Pulmonary artery endothelial cell (primary cell): ENCODE data around the gene HDLBP. TPM values are rescaled to one million over a fixed set of nuclear protein-coding genes. Genes with fewer than 3 reads are reported as not detected.
A peak's percentile ranks its signal among the peaks of the same experiment; 100 is the strongest.
"Not testable (repeated sequence)": the region's sequence is repeated elsewhere in the genome, so short reads cannot be mapped to it uniquely, and the experiment has no call there.

Experiments used
- DNase-seq: peaks from one replicate; pipeline ENCODE4 v3.0.0-alpha.2; 2011; ENCODE audit warnings: low read depth, low spot score
- total RNA-seq: library from RNA; depleted of rRNA; stranded (reverse); fragments of >200 nt; gene quantifications from 2 replicates; pipeline ENCODE4 v1.2.3, GENCODE V29; 2014

Gene HDLBP
- total RNA-seq, 1 donor from 2014 or later = 980 TPM

GRCh38 chr2:241330616-241330981, 15.1 kb upstream of the HDLBP start:
- no peak for DNase-seq

DNA sequence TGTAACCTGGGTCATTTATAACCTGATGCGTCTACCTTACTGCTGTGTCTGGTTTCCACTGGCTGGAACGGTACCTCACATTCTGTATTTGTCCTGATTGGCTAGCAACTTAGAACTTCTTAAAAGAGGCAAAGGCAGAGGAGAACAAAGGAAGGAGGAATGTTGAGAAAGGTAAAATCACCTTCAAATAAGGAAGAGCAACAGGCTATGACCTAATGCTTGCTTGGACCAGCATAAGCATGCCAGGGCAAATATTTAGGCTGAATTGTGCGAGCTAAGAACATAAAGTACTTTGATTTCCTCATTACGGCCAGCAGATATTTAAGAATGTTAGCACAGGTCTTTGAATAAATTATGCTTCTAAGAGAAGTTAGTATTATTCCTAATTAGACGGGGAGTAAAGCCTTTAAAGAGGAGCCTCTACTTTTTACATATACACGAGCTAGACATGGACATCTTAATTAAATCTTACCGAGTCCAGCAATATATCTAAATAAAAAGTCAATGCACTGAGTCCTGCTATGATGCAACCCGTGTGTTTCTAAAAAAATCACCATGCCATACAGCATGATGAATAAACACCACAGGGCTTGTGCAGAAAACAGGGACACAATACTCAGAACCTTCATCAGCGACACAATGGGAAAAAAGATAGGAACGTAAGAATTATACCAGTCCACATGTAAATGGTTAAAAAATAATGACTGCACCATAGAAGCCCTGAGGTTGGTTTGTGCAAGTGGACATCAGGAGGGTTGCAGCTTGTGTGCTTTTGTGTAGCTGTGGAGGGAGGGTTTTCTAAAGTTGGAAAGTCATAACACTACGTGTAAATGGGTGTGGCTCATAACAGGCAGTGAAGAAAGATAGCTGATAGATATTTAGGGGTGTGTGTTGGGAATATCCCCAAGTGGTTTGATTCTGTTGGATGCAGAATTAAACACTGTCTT, 14.5 kb upstream of the HDLBP start:
- no peak for DNase-seq

GRCh38 chr2:241325257-241325656, 9.8 kb upstream of the HDLBP start:
- no peak for DNase-seq

DNA sequence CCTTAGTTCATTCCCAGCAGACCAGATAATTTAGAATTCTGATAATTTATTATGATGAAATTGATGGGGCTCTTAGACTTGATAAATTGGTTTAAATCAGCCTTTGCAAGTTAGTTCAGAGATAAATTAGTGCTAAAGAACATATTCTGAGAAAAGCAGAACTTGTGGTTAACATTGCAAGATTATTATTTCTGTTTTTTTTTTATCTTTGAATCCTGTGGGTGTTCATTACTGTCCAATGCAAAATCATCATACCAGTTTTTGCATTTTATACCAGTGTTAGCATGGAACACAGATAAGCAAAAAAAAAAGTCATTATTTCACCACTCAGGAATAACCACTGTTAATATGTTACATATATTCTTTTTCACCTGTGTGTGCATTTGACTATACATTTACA, 9.3 kb upstream of the HDLBP start:
- no peak for DNase-seq

- no peak for DNase-seq
Measured at GRCh38 chr2:241323778-241324177, 8.3 kb upstream of the HDLBP start.

DNA sequence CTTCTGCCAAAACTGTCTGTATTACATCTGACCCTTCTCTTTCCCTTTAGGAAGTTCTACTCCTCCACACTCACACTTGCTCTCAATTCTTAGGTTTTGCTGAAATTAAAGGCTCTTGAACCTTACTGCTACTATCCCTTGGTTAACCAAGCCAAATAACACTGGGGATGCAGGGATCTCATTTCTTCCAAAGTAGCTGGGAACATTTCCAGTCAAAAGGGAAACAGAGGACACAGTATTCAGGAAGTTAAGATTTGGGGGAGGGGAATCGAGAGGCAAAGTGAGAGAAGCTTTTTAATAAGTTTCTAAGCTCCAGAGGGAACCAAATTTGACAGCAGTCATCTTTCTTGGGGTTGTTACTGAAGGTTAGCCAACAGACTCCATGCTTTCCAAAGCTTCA, 6.4 kb upstream of the HDLBP start:
- DNase-seq = no peak

DNA sequence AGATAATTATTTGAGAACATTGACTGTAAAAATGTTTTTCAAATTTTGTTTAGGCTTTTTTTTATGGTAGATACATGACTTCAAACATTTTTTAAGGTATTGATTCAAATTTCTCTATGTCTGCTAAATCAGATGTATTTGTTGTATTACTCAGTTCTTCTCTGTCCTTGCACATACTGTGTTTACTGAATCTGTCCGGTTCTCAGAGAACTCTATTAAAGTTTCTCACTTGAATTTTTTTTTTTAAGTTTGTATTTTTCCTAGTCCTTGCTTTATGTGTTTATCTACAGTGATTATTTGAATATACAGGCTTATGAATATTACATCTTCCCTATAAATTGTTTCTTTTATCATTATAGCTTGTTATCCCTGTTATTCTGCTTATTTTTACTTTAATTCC, 5.6 kb upstream of the HDLBP start:
- no peak for DNase-seq

DNA sequence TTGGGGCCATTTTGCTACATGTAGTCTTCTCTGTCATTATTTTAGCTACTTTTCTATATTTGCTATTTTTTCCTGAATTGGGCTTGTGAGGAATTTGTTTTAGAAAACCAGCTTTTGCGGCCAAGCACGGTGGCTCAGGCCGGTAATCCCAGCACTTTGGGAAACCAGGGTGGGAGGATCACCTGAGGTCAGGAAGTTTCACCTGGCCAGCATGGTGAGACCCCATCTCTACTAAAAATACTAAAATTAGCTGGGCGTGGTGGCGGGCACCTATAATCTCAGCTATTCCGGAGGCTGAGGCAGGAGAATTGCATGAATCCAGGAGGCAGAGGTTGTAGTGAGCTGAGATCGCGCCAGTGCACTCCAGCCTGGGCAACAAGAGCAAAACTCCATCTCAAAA, 4.9 kb upstream of the HDLBP start:
- DNase-seq = no peak

DNA sequence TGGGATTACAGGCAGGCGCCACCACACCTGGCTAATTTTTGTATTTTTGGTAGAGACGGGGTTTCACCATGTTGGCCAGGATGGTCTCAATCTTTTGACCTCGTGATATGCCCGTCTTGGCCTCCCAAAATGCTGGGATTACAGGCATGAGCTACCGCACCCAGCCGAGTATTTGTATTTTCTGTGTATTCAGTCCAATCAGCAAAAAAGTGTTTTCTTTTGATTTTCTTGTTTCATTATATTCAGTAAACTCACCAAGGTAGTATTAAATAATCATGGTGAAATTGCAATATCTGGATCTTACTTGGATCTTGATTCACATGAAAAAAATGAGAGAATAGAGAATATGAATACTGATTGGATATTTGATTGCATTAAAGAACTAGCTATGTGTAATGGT, 3.4 kb upstream of the HDLBP start:
- DNase-seq = not testable (repeated sequence)

- DNase-seq = no peak
Measured at GRCh38 chr2:241317391-241317790, 1.9 kb upstream of the HDLBP start.

GRCh38 chr2:241316825-241317224, 1.4 kb upstream of the HDLBP start:
- no peak for DNase-seq

DNA sequence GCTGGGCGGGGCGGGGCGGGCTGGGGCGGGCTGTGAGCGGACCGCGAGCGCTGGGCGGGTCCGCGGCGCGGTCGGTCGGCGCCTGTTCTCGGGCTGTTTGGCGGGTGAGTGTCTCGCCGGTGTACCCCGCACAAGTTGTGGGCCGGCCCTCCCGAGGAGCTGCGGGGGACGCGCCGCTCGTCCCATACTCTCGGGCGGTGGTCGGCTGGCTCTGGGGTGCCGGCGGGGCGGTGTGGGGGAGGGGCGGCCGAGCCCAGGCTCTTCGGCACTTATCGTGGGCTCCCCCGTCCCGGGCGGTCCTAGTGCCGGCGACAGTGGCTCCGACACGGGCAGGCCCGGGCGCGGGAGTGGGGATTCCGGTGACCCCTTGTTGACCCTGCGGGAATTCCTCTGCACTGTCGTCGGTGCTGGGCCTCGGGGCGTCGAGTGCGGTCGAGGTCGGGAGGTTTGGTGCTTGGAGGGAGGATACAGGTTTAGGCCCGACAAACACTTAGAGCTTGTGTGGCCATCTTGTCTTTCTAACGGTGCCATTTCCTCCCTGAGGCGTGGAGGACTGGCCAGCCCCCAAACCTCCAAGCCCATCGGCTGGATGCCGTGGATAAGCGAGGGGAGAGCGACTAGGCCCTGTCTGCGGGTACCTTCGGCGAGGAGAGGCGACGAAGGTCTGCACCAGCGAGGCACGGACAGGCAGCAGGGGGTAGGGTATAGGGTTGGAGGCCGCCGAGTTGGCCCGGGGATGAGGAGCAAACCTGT, 583 bp upstream of the HDLBP start, which contains the start of gene SEPTIN2:
Gene SEPTIN2 (plus strand): TSS at position 47 of the 753 bp plus-strand sequence. CDS start 8,308 bp downstream, outside the sequence.
- no peak for DNase-seq

- DNase-seq = peak; percentile 15
Measured at GRCh38 chr2:241314226-241315092, 1.0 kb downstream of the HDLBP start.

DNA sequence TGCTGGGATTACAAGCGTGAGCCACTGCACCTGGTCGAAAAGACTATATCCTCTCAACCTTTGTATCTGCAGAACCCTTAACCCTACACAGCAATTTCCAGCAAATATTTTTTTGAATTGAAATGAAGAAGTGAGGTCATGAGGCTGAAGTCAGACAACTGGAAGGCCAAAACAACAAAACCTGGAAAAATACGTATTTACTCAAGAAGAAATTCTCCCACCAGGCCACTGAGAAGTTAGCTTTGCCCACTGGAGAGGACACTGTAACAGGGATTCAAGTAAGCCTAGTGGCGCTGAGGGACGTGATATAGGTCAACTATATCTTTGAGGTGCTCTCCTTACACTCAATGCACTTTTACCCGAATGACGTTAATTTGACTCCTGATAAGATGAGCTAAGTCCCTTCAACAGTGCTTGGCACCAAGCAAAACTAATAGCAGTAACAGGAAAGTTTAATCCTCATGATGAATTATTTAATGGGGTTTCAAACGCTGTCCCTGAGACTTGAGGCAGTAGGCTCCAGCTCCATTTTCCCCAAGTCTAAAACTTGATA, 1.9 kb downstream of the HDLBP start:
- DNase-seq = no peak

DNA sequence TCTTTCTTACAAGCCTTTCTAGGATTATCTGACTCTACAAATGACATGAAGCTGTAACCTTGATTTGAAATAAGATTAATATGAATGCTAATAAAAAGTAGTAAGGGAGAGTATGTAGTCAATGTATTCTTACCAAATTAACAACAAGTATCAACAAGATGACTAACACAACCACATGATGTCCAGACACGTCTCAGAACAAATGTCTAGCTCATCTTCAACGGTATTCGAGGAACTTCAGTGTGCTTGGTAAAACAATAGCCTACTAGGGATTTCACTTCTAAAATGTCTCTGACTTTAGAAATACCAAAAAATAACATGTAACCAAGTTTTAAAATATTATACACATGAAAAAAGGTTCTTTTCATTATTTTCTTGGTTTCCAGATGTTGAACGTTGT, 3.4 kb downstream of the HDLBP start:
- DNase-seq = no peak

DNA sequence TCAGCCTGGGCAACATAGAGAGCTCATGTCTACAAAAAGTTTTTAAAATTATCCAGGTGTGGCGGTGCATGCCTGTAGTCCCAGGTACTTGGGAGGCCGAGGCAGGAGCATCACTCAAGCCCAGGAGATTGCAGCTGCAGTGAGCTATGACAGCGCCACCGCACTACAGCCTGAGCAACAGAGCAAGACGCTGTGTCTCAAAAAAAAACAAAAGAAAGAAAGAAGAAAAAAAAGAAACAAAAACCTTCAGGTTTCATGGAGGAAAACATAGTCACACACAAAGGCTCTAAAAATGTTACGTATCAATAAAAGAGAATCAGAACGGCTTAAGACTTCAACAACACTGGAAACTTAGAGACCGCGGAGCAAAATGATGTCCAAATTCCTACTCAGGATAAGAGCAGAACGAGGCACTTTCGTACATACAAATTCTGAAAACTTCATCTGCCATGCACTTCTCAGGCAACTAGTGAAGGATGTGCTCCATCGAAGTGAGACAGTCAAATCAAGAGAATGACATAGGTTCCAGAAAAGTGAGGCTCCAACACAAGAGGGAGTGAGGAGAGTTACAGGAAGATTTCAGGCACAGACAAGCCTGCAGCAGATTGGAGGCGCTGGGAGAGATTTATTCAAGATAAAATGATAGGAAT, 4.4 kb downstream of the HDLBP start:
- no peak for DNase-seq

- DNase-seq = no peak
Measured at GRCh38 chr2:241309684-241310117, 5.8 kb downstream of the HDLBP start.

- no peak for DNase-seq
Measured at GRCh38 chr2:241308832-241309500, 6.5 kb downstream of the HDLBP start.

DNA sequence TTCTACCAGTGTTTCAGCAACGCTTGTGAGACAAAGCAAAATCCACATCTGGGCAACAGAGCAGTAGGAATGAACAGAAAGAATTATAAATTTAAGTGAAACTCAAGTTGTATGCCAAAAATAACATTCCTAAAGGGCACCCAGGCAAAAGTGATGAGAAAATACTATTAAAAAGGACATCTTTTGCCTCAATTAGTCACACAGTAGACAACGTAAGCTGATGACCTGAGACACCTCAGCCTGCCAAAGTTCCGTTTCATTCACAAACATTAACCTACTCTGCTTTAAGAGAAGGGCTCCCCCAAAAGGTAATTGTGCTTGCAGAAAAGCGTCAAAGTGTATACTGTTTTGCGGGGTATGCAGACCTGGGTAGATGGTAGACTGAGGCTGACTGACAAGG, 7.2 kb downstream of the HDLBP start:
- no peak for DNase-seq

DNA sequence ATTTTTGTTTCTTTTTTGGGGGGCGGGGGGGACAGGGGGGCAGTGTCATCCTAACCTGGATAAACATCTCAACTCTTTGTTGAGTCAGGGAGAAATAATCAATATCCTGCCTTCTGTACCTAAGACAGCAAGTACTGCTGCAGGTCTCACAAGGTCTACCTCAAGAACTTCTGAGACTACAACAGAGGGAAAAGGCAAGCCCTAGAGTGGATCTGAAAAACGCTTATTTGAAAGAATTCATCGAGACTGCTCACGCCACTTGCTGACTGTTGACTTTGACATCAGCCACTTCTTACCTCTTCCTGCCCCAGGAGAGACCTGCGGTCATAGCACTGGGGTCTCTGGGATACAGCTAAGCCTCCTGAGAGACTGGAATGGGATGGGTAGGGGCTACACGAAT, 8.4 kb downstream of the HDLBP start:
- DNase-seq = no peak
